Small intestine (tissue), 7 donors: ENCODE results near the gene GPT2. TPM values are rescaled to one million over a fixed set of nuclear protein-coding genes. Genes with fewer than 3 reads are reported as not detected.
"Not testable (repeated sequence)": the region's sequence is repeated elsewhere in the genome, so short reads cannot be mapped to it uniquely, and the experiment has no call there.

Experiments used
- DNase-seq, 2 donors: peaks; one replicate each; pipeline versions ENCODE4 v3.0.0 to v3.0.0-alpha.2; 2013
- FAIRE-seq: peaks from 2 replicates; lab custom pipeline; 2012; peaks lifted over from hg19 to GRCh38; lab: Jason Lieb, UNC
- H3K27ac ChIP-seq, 3 donors: one replicate each; pipeline ENCODE4 v1.5.1; 2013; ENCODE audit warnings: low read length in 2 of 3, mild to moderate bottlenecking in 2 of 3, control low read depth in 1 of 3, inconsistent platforms in 1 of 3, low read depth in 1 of 3, moderate library complexity in 1 of 3
- H3K27me3 ChIP-seq, 3 donors: one replicate each; pipeline ENCODE4 v1.6.1; 2013; ENCODE audit warnings: low read length in 3 of 3, inconsistent platforms in 1 of 3; ENCODE audit not compliant: control insufficient read depth in 3 of 3, insufficient read depth in 3 of 3
- H3K36me3 ChIP-seq, 3 donors: one replicate each; pipeline ENCODE4 v1.6.1; 2013; ENCODE audit warnings: low read length in 3 of 3, inconsistent platforms in 1 of 3, low read depth in 1 of 3, mild to moderate bottlenecking in 1 of 3, moderate library complexity in 1 of 3; ENCODE audit not compliant: control insufficient read depth in 3 of 3, insufficient read depth in 2 of 3
- H3K4me1 ChIP-seq, 3 donors: one replicate each; pipeline ENCODE4 v1.6.1; 2013; ENCODE audit warnings: low read length in 2 of 3, inconsistent platforms in 1 of 3, low read depth in 1 of 3, mild to moderate bottlenecking in 1 of 3, moderate library complexity in 1 of 3; ENCODE audit not compliant: control insufficient read depth in 3 of 3, insufficient read depth in 2 of 3
- H3K4me3 ChIP-seq, 3 donors: one replicate each; pipeline ENCODE4 v1.5.1; 2013; ENCODE audit warnings: low read length in 3 of 3, control low read depth in 1 of 3, inconsistent platforms in 1 of 3, low read depth in 1 of 3, mild to moderate bottlenecking in 1 of 3, moderate library complexity in 1 of 3
- H3K9me3 ChIP-seq, 2 donors: one replicate each; pipeline ENCODE4 v1.6.1; 2013; ENCODE audit warnings: low read depth in 1 of 2, low read length in 1 of 2; ENCODE audit not compliant: control insufficient read depth in 2 of 2, insufficient read depth in 1 of 2
- WGBS, 3 donors: extraction: QIAGEN DNeasy Blood & Tissue Kit; methylation state at CpG; one replicate each; pipeline ENCODE4 v1.1.7; 2013; 5-methylcytosine and 5-hydroxymethylcytosine counted together
- polyA plus RNA-seq, 4 donors: library from polyadenylated mRNA; stranded (reverse) in 3 of 4; unstranded in 1 of 4; fragments of 200-250 nt in 3 of 4; fragments of 120-200 nt in 1 of 4; gene quantifications; one replicate each; pipeline versions ENCODE4 v1.2.1 to v1.2.3, GENCODE V29; 2013
- donor health status: healthy with polysubstance abuse.
- donor health status: control.
- donor health status: control.
- donor health status: Bipolar disorder and iron deficiency.
- donor health status: healthy.

The GPT2 gene
- polyA plus RNA-seq, 4 donors = 2.2 to 25.4 (median 7.4) TPM

DNA sequence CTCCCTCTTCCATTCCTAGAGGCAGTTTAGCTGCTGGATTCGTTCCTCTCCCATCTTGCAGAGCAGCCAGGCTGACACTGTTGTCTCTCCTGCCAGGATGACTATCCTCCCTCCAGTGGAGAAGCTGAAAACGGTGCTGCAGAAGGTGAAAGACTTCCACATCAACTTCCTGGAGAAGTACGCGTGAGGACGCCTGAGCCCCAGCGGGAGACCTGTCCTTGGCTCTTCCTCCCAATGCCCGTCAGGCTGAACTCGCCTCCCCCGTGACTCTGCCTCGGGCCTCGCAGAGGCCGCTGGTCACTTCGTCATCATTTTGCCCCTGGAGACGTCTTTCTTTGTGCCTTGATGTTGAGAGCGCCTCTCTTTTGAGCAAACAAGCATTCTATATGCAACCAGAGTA, 44.6 kb downstream of the GPT2 start:
- H3K36me3 ChIP-seq = peaks cover 0 to 7% (median 4%) of the 10 kb centered on the region in 3 donors
- peaks cover 0 to 2% (median 0%) of the 10 kb centered on the region in 3 donors for H3K27me3 ChIP-seq
- DNase-seq (no peak), FAIRE-seq (no peak)
- WGBS, 3 donors = 86 to 89% (median 86%) methylated on average over 15 of the region's 15 CpGs
- no peak overlapping the region for H3K4me3 ChIP-seq
- H3K9me3 ChIP-seq = no peaks in the 10 kb centered on the region
- H3K27ac ChIP-seq = no peak overlapping the region
- H3K4me1 ChIP-seq = peaks cover 0 to 2% (median 0%) of the 10 kb centered on the region in 3 donors

DNA sequence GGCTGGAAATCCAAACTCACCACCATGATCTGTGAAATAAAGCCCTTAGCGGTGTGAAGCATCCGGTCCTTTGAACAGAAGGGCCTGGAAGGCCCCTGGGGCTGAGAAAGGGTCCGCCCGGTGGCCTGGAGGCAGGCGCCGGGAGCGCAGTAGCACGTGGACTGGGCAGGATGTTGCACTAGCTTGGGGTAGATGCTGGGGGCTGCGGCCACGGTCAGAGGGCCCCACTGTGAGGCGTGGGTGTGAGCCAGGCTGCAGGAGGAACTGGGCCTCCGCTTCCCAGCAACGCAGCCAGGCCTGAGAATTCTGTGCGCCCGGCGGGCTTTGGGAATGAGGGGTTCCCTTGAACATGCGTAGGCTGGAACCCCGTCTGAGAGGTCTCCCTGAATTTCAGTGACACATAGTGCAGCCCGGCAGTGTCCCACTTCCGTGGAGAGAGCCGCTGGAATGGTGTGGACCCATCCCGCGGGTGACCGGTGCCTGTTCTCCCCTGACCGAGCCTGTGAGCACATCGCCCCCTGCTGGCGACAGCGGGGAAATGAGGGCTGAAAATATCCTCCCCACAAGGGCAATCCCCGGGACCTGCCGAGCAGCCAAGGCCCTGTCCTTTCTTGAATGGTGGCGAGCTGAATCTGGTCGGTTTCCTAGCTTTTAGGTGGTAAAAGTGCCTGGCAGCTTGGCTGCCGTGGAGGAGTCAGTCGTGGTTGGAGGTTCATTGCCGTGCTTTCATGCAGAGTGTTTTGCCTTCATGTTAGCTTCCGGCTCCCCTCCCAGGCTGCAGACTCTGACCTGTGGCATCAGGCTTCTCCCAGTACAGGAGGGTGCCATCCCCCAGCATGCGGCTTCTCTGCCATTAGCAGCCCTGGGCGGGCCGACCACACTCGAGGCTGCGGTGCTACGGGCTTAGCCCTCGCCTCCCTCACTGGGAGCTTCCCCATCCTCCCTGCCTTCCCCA, 45.5 kb downstream of the GPT2 start:
- H3K4me1 ChIP-seq = peaks cover 0 to 2% (median 0%) of the 10 kb centered on the region in 3 donors
- H3K27me3 ChIP-seq = peaks cover 0 to 2% (median 0%) of the 10 kb centered on the region in 3 donors
- FAIRE-seq (no peak), DNase-seq (peak; percentile 62 to 71)
- no peaks in the 10 kb centered on the region for H3K9me3 ChIP-seq
- 44 to 58% (median 47%) methylated on average over 42 to 43 of the region's 43 CpGs for WGBS, 3 donors
- peaks cover 0 to 4% (median 2%) of the 10 kb centered on the region in 3 donors for H3K36me3 ChIP-seq
- no peak overlapping the region for H3K4me3 ChIP-seq
- H3K27ac ChIP-seq = no peak overlapping the region

DNA sequence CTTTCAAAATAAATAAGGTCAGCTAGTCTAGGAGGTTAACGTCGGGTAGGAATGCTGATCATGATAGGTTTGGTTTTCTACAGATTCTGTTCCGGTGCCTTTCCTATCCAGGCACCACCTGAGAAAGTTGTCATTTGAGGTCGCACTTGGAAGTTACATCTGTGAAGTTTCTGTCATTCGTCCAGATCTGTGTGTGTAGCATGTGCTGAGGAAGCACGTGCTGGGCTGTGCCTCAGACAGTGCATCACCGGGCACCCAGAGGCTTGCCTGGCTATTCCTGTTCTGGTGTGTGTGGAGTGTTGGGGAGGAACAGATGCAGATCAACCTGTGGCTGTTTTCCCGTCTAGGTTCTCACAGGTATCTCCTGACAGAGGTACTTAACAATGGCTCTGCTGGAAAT, 46.7 kb downstream of the GPT2 start:
- Histone ChIP-seq H3K36me3 (no peaks in the 10 kb centered on the region), H3K4me3 (no peak overlapping the region), H3K27ac (no peak overlapping the region), H3K4me1 (peaks cover 0 to 2% (median 0%) of the 10 kb centered on the region in 3 donors), H3K27me3 (peaks cover 0 to 2% (median 0%) of the 10 kb centered on the region in 3 donors), H3K9me3 (no peaks in the 10 kb centered on the region)
- no peak for FAIRE-seq
- DNase-seq = no peak
- 75 to 90% (median 87%) methylated on average over 8 of the region's 8 CpGs for WGBS, 3 donors

DNA sequence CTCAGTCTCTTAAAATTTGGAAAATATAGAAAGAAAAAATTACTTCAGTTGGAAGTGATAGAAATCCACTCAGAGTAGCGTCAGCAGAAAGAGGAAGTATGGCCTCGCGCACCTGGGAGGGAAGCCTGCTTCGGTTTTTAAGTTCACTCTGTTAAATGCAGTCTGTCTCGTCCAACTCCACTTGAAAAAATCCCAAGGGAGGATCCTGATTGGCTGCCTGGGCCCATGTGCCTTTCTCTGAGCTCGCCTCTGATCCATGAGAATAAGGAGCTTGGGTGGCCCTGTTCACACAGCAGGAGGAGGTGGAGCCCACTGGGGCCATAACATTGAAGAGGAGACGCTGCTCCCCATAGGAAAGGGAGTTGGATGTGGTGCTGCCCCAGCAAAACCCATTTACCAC, 48.6 kb downstream of the GPT2 start:
- Histone ChIP-seq H3K9me3 (no peaks in the 10 kb centered on the region), H3K27ac (no peak overlapping the region), H3K4me3 (no peak overlapping the region), H3K36me3 (no peaks in the 10 kb centered on the region), H3K4me1 (peaks cover 0 to 2% (median 0%) of the 10 kb centered on the region in 3 donors), H3K27me3 (peaks cover 0 to 2% (median 0%) of the 10 kb centered on the region in 3 donors)
- 62 to 84% (median 76%) methylated on average over 7 of the region's 7 CpGs for WGBS, 3 donors
- no peak for DNase-seq
- FAIRE-seq = no peak

DNA sequence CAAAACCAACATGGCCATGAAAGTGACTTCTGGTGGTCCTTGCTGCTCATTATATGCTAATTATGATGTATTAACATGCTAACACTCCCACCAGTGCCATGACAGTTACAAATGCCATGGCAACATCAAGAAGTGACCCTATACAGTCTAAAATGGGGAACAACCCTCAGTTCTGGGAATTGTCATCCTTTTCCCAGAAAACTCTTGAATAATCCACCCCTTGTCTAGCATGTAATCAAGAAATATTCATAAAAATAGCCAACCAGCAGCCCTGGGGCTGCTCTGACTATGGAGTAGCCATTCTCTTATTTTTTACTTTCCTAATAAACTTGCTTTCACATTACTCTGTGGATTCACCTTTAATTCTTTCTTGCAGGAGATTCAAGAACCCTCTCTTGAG, 53.4 kb downstream of the GPT2 start:
- Histone ChIP-seq H3K9me3 (no peaks in the 10 kb centered on the region), H3K4me3 (no peak overlapping the region), H3K36me3 (no peaks in the 10 kb centered on the region), H3K4me1 (no peaks in the 10 kb centered on the region), H3K27me3 (peaks cover 0 to 2% (median 0%) of the 10 kb centered on the region in 3 donors), H3K27ac (no peak overlapping the region)
- no peak for DNase-seq
- no peak for FAIRE-seq

DNA sequence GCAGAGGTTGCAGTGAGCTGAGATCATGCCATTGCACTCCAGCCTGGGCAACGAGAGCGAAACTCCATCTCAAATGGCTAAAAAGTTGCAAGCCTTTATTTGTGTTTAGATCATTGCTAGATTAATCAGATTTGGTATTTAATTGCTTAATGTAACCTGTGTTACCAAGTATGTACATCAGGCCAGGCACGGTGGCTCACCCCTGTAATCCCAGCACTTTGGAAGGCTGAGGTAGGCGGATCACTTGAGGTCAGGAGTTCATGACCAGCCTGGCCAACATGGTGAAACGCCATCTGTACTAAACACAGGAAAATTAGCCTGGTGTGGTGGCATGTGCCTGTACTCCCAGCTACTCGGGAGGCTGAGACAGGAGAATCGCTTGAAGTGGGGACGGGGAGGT, 60.6 kb downstream of the GPT2 start:
- H3K36me3 ChIP-seq, H3K27ac ChIP-seq, H3K9me3 ChIP-seq, H3K4me3 ChIP-seq, H3K4me1 ChIP-seq, FAIRE-seq, DNase-seq, H3K27me3 ChIP-seq: not testable (repeated sequence)
- 86 to 88% (median 88%) methylated on average over 8 of the region's 8 CpGs for WGBS, 3 donors

DNA sequence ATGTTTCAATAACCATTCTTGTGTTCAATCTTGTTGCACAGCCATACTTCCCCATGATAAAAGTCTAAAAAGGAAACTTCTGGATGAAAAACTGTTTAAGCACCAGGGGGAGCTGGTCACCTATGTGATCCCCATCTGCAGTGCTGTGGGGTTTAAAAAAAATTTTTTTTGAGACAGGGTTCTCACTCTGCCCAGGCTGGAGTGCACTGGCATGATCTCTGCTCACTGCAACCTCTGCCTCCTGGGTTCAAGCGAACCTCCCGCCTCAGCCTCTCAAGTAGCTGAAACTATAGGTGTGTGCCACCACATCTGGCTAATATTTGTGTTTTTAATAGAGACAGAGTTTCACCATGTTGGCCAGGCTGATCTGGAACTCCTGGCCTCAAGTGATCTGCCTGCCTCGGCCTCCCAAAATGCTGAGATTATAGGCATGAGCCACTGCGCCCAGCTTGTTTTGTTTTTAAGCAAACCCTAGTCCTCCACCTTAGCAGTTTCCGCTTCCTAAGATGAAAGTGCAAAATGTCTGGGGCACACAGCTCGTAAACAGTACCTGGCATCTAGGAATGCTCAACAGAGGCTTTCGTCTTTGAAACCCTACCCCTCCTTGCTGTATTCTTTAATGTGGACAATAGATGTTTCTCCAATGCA, 63.9 kb downstream of the GPT2 start:
- Histone ChIP-seq H3K4me3 (no peak overlapping the region), H3K9me3 (no peaks in the 10 kb centered on the region), H3K36me3 (no peaks in the 10 kb centered on the region), H3K4me1 (no peaks in the 10 kb centered on the region), H3K27me3 (no peaks in the 10 kb centered on the region), H3K27ac (no peak overlapping the region)
- FAIRE-seq (no peak), DNase-seq (peak; percentile 25 to 40)
- WGBS, 3 donors = 91 to 94% (median 94%) methylated on average over 7 of the region's 7 CpGs

DNA sequence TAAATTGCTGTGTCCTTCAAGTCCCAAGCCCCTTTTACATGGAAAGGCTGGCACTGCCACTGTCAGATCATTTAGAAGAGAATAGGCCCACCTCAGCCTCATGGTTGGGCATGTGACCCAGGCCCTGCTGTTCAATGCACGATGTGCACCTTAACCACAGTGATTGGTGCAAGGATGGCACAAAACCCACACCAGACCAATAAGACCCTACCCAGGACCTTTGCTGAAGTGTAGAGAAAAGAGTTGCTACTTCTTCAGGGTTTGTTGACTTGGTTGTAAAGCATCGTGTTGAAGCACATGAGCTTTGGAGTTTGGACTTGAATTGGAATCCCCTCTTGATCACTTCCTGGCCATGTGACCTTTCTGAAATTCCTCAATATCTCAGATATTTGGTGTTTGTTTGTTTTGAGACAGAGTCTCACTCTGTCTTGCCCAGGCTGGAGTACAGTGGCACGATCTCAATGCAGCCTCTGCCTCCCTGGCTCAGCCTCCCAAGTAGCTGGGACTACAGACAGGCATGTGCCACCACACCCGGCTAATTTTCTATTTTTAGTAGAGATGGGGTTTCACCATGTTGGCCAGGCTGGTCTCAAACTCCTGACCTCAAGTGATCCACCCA, 64.5 kb downstream of the GPT2 start:
- H3K4me1 ChIP-seq = no peaks in the 10 kb centered on the region
- DNase-seq = peak in 1 of 2 donors; percentile 10
- no peaks in the 10 kb centered on the region for H3K9me3 ChIP-seq
- H3K27me3 ChIP-seq = no peaks in the 10 kb centered on the region
- no peaks in the 10 kb centered on the region for H3K36me3 ChIP-seq
- FAIRE-seq = no peak
- no peak overlapping the region for H3K27ac ChIP-seq
- no peak overlapping the region for H3K4me3 ChIP-seq
- whole genome bisulfite sequencing, 3 donors = 51 to 64% (median 56%) methylated on average over 4 of the region's 4 CpGs
